Stomach smooth muscle (tissue), 2 donors: ENCODE results near the gene PTPRT.

Experiments
- H3K27ac ChIP-seq: one replicate; pipeline ENCODE4 v1.7.0; 2013; ENCODE audit warnings: mild to moderate bottlenecking, low read length, inconsistent platforms
- H3K27me3 ChIP-seq, 2 donors: one replicate each; pipeline ENCODE4 v1.7.0; 2013; ENCODE audit warnings: low read length in 2 of 2; ENCODE audit not compliant: insufficient read depth in 2 of 2, control insufficient read depth in 1 of 2
- H3K36me3 ChIP-seq, 2 donors: one replicate each; pipeline ENCODE4 v1.7.0; 2013; ENCODE audit warnings: low read length in 2 of 2; ENCODE audit not compliant: control insufficient read depth in 2 of 2, insufficient read depth in 2 of 2
- H3K4me1 ChIP-seq: one replicate; pipeline ENCODE4 v1.7.0; 2013; ENCODE audit warnings: low read length; ENCODE audit not compliant: control insufficient read depth, insufficient read depth
- H3K4me3 ChIP-seq, 2 donors: one replicate each; pipeline ENCODE4 v1.7.0; 2013; ENCODE audit warnings: low read length in 2 of 2
- H3K9ac ChIP-seq, 2 donors: one replicate each; pipeline ENCODE4 v1.7.0; 2013; ENCODE audit warnings: low read length in 2 of 2, mild to moderate bottlenecking in 1 of 2
- H3K9me3 ChIP-seq, 2 donors: one replicate each; pipeline ENCODE4 v1.7.0; 2013; ENCODE audit warnings: low read length in 2 of 2; ENCODE audit not compliant: control insufficient read depth in 2 of 2
- donor health status: healthy.
- donor health status: Pancreatic carcinoma.

PTPRT gene

DNA sequence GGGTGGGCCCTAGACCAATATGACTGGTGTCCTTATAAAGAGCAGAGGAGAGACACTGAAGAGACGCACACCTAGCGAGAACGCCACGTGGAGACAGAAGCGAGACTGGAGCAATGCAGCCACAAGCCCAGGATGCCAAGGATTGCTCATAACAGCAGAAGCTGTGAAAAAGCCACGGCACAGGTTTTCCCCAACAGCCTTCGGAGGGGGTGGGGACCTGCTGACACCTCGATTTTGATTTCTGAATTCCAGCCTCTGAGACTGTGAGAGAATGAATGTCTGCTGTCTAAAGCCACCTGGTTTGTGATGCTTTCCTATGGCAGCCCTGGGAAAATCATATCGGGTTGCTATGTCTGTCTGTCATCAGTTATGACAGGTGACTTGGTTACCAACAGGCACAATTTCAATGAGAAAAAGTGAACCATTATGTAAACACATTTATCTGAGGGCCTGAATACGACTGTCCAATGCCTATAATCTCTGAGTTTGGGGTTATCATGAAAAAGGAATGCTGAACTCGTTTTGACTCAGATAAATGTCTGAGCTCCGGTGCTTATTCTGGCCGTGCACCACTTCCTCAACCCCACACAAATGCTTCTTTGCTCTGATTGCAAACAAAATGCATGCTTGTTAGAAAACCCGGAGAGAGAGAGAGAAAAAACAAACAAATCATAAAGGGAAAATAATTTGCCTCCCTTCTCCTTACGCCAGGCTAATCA lies 769.7 kb downstream of the PTPRT start:
- Histone ChIP-seq H3K36me3 (no peaks in the 10 kb centered on the region), H3K4me3 (no peak overlapping the region), H3K27me3 (no peaks in the 10 kb centered on the region), H3K9ac (no peak overlapping the region), H3K27ac (no peak overlapping the region), H3K9me3 (peaks cover 3 to 4% of the 10 kb centered on the region in 2 donors), H3K4me1 (no peaks in the 10 kb centered on the region)

DNA sequence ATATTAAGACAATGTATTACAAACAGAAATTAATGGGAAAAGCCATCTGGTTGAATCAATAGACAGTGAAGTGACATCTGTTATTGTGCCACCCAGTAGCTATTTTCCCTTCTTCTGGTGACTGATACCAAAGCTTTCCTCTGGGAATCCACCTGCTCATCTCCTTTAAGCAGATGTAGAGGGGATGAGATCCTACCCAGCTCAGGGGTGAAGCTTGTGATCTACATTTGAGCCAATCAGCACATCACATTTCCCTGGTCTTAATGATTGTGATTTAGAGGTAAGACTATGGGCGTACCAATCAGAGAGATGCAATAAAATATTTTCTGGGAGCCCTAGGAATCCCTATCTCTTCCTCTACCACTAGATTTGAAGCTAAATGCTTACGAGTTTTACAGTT lies 782.9 kb downstream of the PTPRT start:
- Histone ChIP-seq H3K9ac (no peak overlapping the region), H3K27me3 (no peaks in the 10 kb centered on the region), H3K27ac (no peak overlapping the region), H3K4me3 (no peak overlapping the region), H3K36me3 (no peaks in the 10 kb centered on the region), H3K9me3 (no peaks in the 10 kb centered on the region), H3K4me1 (no peaks in the 10 kb centered on the region)

DNA sequence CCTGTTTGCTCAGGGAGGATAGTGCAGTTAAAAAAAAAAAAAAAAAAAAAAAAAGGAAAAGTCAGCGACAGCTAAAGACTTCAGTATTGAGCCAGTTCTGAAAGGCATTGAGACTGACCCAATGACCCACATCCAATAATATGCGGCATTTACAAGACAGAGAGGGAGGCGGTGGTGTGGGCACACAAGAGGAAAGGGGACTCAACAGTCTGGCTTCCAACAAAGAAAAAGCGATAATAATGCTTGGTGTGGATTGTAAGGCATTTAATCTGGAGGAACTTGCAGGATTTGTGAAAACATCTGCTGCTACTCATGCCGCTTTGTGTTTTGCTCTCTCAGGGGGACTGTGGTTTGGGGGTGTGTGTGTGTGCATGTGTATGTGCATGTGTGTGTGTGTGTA lies 787.3 kb downstream of the PTPRT start:
- no peak overlapping the region for H3K9ac ChIP-seq
- H3K4me1 ChIP-seq, result no peaks in the 10 kb centered on the region
- H3K27ac ChIP-seq, result no peak overlapping the region
- H3K27me3 ChIP-seq, result no peaks in the 10 kb centered on the region
- H3K36me3 ChIP-seq, result no peaks in the 10 kb centered on the region
- H3K9me3 ChIP-seq, result no peaks in the 10 kb centered on the region
- H3K4me3 ChIP-seq, result no peak overlapping the region

DNA sequence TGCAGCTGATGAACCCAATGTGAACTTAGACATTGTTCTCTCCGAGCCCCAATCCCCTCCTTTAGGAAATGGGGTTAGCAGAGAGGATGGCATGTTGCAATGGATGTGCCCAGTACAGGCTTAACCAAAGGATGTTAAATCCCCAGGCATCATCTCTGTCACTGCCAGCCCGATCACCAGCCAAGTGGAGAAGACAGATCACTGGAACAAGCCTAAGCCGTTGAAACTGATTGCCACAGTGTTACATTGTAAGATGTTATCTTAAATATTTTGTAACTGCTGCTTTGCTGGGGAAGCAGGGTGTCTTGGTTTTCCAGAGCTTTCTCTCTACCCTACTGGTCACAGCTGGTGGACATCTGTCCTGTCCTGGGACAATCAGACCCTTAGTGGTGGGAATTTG lies 788.1 kb downstream of the PTPRT start:
- Histone ChIP-seq H3K27me3 (no peaks in the 10 kb centered on the region), H3K4me3 (no peak overlapping the region), H3K9ac (no peak overlapping the region), H3K36me3 (no peaks in the 10 kb centered on the region), H3K9me3 (peaks cover 0 to 4% of the 10 kb centered on the region in 2 donors), H3K27ac (no peak overlapping the region), H3K4me1 (no peaks in the 10 kb centered on the region)

DNA sequence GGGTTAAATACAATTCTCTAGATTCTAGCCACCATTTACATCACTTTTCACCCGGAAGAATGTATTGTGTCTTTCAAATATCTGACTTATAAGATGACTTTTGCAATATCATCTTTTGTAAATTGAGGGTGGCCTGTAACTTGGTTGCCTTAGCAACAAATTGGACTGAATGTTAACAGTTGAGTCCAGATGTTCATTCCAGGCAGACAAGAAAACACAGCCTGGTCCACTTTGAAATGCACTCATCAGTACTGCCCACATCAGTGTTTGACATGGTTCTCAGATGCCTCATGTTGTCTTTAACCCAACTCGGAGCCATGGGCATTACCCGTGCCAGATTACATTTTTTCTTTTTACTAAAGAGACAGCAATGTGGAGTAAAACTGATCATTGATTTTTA lies 789.9 kb downstream of the PTPRT start:
- Histone ChIP-seq H3K4me1 (no peaks in the 10 kb centered on the region), H3K4me3 (no peak overlapping the region), H3K9ac (no peak overlapping the region), H3K36me3 (no peaks in the 10 kb centered on the region), H3K27ac (no peak overlapping the region), H3K9me3 (peaks cover 2 to 4% of the 10 kb centered on the region in 2 donors), H3K27me3 (no peaks in the 10 kb centered on the region)

DNA sequence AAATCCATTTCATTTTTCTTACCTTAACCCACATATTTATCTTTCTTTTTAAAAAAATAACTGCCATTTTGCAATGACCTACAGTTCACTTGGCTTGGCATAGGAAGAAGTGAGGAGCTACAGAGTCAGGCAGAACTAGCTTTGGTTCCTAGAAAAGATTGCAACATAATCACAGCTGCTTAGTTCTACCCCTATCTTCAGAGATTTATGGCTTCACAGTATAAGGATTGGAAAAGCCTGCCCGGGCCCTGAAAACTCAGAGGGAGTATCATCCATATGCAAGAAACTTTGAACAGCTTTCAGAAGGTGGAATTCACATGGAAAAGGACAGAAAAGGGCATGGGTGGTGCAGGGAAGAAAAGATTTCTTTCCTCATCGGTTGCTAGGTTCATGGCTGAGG lies 797.3 kb downstream of the PTPRT start:
- Histone ChIP-seq H3K4me3 (no peak overlapping the region), H3K4me1 (no peaks in the 10 kb centered on the region), H3K27ac (no peak overlapping the region), H3K27me3 (no peaks in the 10 kb centered on the region), H3K36me3 (no peaks in the 10 kb centered on the region), H3K9ac (no peak overlapping the region), H3K9me3 (peaks cover 2 to 4% of the 10 kb centered on the region in 2 donors)

DNA sequence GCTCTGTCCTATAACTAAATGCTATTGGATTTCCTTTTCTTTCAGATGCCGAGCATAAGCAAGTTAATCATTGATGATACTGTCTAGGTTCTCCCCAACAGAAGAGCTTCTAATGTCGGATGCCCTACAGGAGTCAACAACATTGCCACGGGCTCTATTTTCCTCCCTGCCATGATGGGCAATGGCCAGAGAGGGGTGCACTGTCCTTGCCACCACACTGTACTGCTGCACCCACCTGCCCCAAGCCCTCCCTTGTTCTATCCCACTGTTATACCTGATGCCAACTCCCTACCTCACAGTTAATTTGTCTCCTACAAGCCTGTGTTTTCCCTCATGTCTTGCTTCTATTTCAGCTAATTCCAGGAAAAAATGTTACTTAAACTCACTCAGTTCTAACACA lies 797.9 kb downstream of the PTPRT start:
- Histone ChIP-seq H3K9me3 (peaks cover 2 to 3% of the 10 kb centered on the region in 2 donors), H3K27me3 (no peaks in the 10 kb centered on the region), H3K4me1 (no peaks in the 10 kb centered on the region), H3K4me3 (no peak overlapping the region), H3K9ac (no peak overlapping the region), H3K27ac (no peak overlapping the region), H3K36me3 (no peaks in the 10 kb centered on the region)

DNA sequence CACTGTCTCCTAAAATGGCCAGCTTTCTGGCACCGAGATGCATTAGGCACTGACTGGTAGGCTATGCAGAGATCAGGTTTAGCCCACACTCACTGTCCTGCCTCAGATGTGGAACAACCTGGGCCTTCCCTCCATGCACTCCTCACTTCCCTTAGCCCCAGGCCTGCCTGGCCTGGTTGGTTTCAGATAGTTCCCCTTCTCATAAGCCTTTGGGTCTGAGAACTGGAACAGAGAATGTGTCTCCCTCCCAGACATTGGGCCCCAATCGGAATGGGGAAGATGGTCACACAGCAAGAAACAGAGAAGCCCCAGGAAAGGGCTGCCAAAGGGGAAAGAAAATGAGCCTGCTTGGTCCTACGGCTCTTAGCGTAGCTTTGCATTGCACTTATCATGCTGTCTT lies 809.4 kb downstream of the PTPRT start:
- no peaks in the 10 kb centered on the region for H3K4me1 ChIP-seq
- no peaks in the 10 kb centered on the region for H3K27me3 ChIP-seq
- H3K27ac ChIP-seq, result no peak overlapping the region
- H3K36me3 ChIP-seq, result no peaks in the 10 kb centered on the region
- H3K4me3 ChIP-seq, result no peak overlapping the region
- H3K9ac ChIP-seq, result no peak overlapping the region
- no peaks in the 10 kb centered on the region for H3K9me3 ChIP-seq

DNA sequence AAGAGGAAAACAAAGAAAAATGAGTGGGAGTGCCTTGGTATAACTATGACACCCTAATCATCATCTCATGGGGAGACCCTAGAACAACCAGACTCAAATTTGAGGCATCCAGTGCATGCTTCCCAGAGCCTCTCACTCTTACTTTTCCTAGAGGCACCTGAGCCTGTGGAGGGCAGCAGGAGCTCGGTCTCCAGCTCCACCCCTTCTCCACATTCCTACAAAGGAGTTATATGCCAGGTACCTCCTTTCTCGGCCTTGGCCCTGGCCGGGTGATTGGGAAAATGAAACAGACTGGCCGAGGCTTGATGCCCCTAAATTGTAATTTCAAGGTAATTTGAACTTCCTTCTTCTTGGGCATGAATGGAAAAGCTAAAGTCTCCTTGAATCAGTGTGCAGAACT lies 810.3 kb downstream of the PTPRT start:
- Histone ChIP-seq H3K4me3 (no peak overlapping the region), H3K4me1 (no peaks in the 10 kb centered on the region), H3K27ac (no peak overlapping the region), H3K27me3 (no peaks in the 10 kb centered on the region), H3K36me3 (no peaks in the 10 kb centered on the region), H3K9me3 (no peaks in the 10 kb centered on the region), H3K9ac (no peak overlapping the region)

DNA sequence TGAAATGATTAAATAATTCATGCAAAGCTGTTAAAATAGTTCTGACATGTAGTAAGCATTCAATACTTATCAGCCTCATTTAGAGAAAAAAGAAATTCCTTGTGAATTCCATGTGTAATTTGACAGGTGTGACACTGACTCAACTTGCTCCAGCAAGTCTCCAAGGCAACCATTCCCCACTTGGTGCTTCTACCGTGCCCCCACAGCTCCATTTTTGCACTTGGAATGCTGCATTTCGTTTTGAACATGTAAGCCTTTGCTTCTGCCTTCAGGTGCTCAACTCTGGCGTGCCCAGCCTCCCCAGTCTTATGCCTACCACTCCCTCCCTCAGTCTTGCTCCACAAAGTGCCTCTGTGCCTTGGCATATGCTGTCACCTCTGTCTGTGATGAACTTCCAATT lies 810.9 kb downstream of the PTPRT start:
- Histone ChIP-seq H3K27me3 (no peaks in the 10 kb centered on the region), H3K4me1 (no peaks in the 10 kb centered on the region), H3K9ac (no peak overlapping the region), H3K36me3 (no peaks in the 10 kb centered on the region), H3K9me3 (no peaks in the 10 kb centered on the region), H3K4me3 (no peak overlapping the region), H3K27ac (no peak overlapping the region)

DNA sequence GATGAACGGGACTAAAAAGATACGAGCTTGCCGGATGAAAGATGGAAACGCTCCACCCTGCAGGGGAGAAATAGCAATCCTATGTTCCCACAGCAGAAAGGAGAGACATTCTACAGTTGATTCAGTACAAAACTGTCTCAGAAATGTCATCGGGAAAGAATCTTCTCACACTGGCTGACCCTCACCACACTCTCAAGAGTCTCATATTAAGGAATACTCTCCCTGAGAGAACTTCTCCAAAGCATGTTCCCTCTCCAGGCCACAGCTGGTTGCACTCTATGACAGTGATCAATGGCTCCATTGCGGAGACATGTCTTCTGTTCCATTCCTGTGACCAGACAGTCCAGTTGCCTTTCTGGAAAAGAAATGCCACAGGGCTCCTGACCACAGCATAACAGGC lies 813.6 kb downstream of the PTPRT start:
- H3K27ac ChIP-seq, result no peak overlapping the region
- no peaks in the 10 kb centered on the region for H3K27me3 ChIP-seq
- no peak overlapping the region for H3K4me3 ChIP-seq
- H3K9me3 ChIP-seq, result no peaks in the 10 kb centered on the region
- H3K9ac ChIP-seq, result no peak overlapping the region
- H3K36me3 ChIP-seq, result no peaks in the 10 kb centered on the region
- H3K4me1 ChIP-seq, result no peaks in the 10 kb centered on the region
